Breast epithelium (tissue), 4 donors: ENCODE measurements around the gene VEZF1. TPM values are rescaled to one million over a fixed set of nuclear protein-coding genes. Genes with fewer than 3 reads are reported as not detected.

Source experiments
- DNase-seq, 2 donors: peaks; one replicate each; pipeline ENCODE4 v3.0.0-alpha.2; 2019; ENCODE audit warnings: low spot score in 2 of 2
- H3K27ac ChIP-seq, 2 donors: fragments of 200-600 bp; sonication (generic) in 1 of 2; one replicate each; pipeline ENCODE4 v1.5.1; 2016 to 2019; ENCODE audit warnings: mild to moderate bottlenecking in 1 of 2
- H3K27me3 ChIP-seq, 2 donors: fragments of 200-600 bp; sonication (generic) in 1 of 2; one replicate each; pipeline versions ENCODE4 v1.5.1 to v1.6.0; 2017 to 2019; ENCODE audit warnings: control low read depth in 1 of 2, mild to moderate bottlenecking in 1 of 2
- H3K36me3 ChIP-seq: fragments of 200-600 bp; one replicate; pipeline ENCODE4 v1.5.1; 2019
- H3K4me1 ChIP-seq, 2 donors: fragments of 200-600 bp; sonication (generic); one replicate each; pipeline ENCODE4 v1.5.1; 2016 to 2019; ENCODE audit warnings: control low read depth in 1 of 2
- H3K4me3 ChIP-seq, 3 donors: fragments of 200-600 bp; sonication (generic); 1 replicate in 2 of 3; 2 replicates in 1 of 3; pipeline ENCODE4 v1.5.1; 2016 to 2019; ENCODE audit warnings: mild to moderate bottlenecking in 3 of 3, moderate library complexity in 2 of 3
- H3K9me3 ChIP-seq, 2 donors: fragments of 200-600 bp; sonication (generic) in 1 of 2; one replicate each; pipeline ENCODE4 v1.5.1; 2016 to 2019; ENCODE audit warnings: control low read depth in 1 of 2
- POLR2A ChIP-seq: fragments of 450-650 bp; IDR thresholded peaks from one replicate; pipeline ENCODE4 v1.6.1; 2016; ENCODE audit warnings: antibody characterized with exemption, mild to moderate bottlenecking, moderate library complexity
- POLR2AphosphoS5 ChIP-seq, 3 donors: sonication (generic); formaldehyde crosslinking; IDR thresholded peaks; one replicate each; pipeline ENCODE4 v1.6.1; 2017; ENCODE audit warnings: antibody characterized with exemption in 3 of 3
- intact Hi-C: fragments of 100-400 bp; cut with DNase I; formaldehyde crosslinking; loops from one replicate; pipeline ENCODE4 v1.15.1; 2023; ENCODE audit warnings: low total_unique reads
- total RNA-seq, 3 donors: library from RNA; depleted of rRNA; stranded (reverse); fragments of >200 nt; gene quantifications; one replicate each; pipeline ENCODE4 v1.1.0, GENCODE V29; 2016
- TF ChIP-seq, protein P1 (sequence below), 3 donors: fragments of 450-650 bp; IDR thresholded peaks; one replicate each; pipeline ENCODE4 v1.5.1; 2016 to 2017; ENCODE audit warnings: antibody characterized with exemption in 3 of 3, mild to moderate bottlenecking in 3 of 3, moderate library complexity in 3 of 3

VEZF1 gene
- total RNA-seq, 3 donors from 2014 or later = 55.5 to 76.5 (median 66.9) TPM

- Histone ChIP-seq H3K27ac (peak overlapping the region; percentile 92 to 98), H3K36me3 (no peaks in the 10 kb centered on the region), H3K4me1 (peaks cover 0 to 5% of the 10 kb centered on the region in 2 donors), H3K27me3 (no peaks in the 10 kb centered on the region), H3K9me3 (no peaks in the 10 kb centered on the region), H3K4me3 (peak overlapping the region; percentile 82 to 97 (median 86))
- intact Hi-C loops = no loop called here
- TF ChIP-seq POLR2AphosphoS5 (IDR thresholded peaks at IDR 0.05) (peak; percentile 16 to 31 (median 18)), POLR2A (no peak)
- peak in 1 of 2 donors; percentile 70 for DNase-seq
Observed at GRCh38 chr17:57954397-57955182, 33.5 kb downstream of the VEZF1 start.

GRCh38 chr17:57953705-57954396, 34.2 kb downstream of the VEZF1 start:
- TF ChIP-seq, protein P1, sequence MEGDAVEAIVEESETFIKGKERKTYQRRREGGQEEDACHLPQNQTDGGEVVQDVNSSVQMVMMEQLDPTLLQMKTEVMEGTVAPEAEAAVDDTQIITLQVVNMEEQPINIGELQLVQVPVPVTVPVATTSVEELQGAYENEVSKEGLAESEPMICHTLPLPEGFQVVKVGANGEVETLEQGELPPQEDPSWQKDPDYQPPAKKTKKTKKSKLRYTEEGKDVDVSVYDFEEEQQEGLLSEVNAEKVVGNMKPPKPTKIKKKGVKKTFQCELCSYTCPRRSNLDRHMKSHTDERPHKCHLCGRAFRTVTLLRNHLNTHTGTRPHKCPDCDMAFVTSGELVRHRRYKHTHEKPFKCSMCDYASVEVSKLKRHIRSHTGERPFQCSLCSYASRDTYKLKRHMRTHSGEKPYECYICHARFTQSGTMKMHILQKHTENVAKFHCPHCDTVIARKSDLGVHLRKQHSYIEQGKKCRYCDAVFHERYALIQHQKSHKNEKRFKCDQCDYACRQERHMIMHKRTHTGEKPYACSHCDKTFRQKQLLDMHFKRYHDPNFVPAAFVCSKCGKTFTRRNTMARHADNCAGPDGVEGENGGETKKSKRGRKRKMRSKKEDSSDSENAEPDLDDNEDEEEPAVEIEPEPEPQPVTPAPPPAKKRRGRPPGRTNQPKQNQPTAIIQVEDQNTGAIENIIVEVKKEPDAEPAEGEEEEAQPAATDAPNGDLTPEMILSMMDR (IDR thresholded peaks at IDR 0.05) = no peak
- TF ChIP-seq POLR2AphosphoS5 (IDR thresholded peaks at IDR 0.05) = no peak
- TF ChIP-seq POLR2A = no peak
- peak overlapping the region; percentile 82 to 97 (median 86) for H3K4me3 ChIP-seq
- H3K27ac ChIP-seq = peak overlapping the region; percentile 92 to 98
- peaks cover 4 to 10% of the 10 kb centered on the region in 2 donors for H3K4me1 ChIP-seq
- H3K27me3 ChIP-seq = no peaks in the 10 kb centered on the region
- no peaks in the 10 kb centered on the region for H3K9me3 ChIP-seq
- no peaks in the 10 kb centered on the region for H3K36me3 ChIP-seq
- intact Hi-C loops = no loop called here
- DNase-seq = peak in 1 of 2 donors; percentile 35

GRCh38 chr17:57953219-57953618, 34.8 kb downstream of the VEZF1 start:
- H3K9me3 ChIP-seq = no peaks in the 10 kb centered on the region
- H3K4me3 ChIP-seq = no peak overlapping the region
- no peak for TF ChIP-seq POLR2A
- TF ChIP-seq POLR2AphosphoS5 (IDR thresholded peaks at IDR 0.05) = no peak
- TF ChIP-seq, protein P1 (IDR thresholded peaks at IDR 0.05) = no peak
- intact Hi-C loops = no loop called here
- H3K27me3 ChIP-seq = no peaks in the 10 kb centered on the region
- DNase-seq = no peak
- H3K4me1 ChIP-seq = peaks cover 9 to 17% of the 10 kb centered on the region in 2 donors
- H3K27ac ChIP-seq = peak overlapping the region in 1 of 2 donors; percentile 98
- no peaks in the 10 kb centered on the region for H3K36me3 ChIP-seq

DNA sequence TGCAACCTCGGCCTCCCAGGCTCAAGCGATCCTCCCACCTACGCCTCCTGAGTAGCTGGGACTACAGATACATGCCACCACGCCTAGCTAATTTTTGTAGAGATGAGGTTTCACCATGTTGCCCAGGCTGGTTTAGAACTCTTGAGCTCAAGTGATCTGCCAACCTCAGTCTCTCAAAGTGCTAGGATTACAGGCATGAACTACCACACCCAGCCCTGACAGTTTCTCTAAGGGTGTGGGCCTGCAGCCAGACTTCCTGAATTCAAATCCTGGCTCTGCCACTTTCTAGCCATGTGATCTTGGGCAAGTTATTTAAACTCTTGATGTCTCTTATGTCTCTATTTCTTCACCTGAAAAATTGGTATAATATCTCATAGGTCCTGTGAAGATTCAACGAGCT, 38.4 kb downstream of the VEZF1 start:
- intact Hi-C loops = no loop called here
- Histone ChIP-seq H3K4me1 (peaks cover 15 to 20% of the 10 kb centered on the region in 2 donors), H3K27ac (peak overlapping the region; percentile 48 to 92), H3K27me3 (no peaks in the 10 kb centered on the region), H3K9me3 (no peaks in the 10 kb centered on the region), H3K36me3 (no peaks in the 10 kb centered on the region), H3K4me3 (no peak overlapping the region)
- TF ChIP-seq POLR2AphosphoS5 (IDR thresholded peaks at IDR 0.05) (no peak), POLR2A (no peak)
- TF ChIP-seq, protein P1 (IDR thresholded peaks at IDR 0.05) = no peak
- no peak for DNase-seq

GRCh38 chr17:57948555-57949420, 39.3 kb downstream of the VEZF1 start:
- peak in 2 of 3 donors; percentile 42 to 50 for TF ChIP-seq POLR2AphosphoS5 (IDR thresholded peaks at IDR 0.05)
- TF ChIP-seq, protein P1 (IDR thresholded peaks at IDR 0.05) = no peak
- Histone ChIP-seq H3K36me3 (no peaks in the 10 kb centered on the region), H3K4me1 (peaks cover 15 to 20% of the 10 kb centered on the region in 2 donors), H3K4me3 (peak overlapping the region in 1 of 3 donors; percentile 19), H3K9me3 (no peaks in the 10 kb centered on the region), H3K27ac (peak overlapping the region; percentile 89 to 92), H3K27me3 (no peaks in the 10 kb centered on the region)
- intact Hi-C loops = no loop called here
- no peak for DNase-seq
